ENCODE data around the gene SMOC1. TPM values are rescaled to one million over a fixed set of nuclear protein-coding genes. Genes with fewer than 3 reads are reported as not detected.

The SMOC1 gene
- total RNA-seq, 1 experiment from 2014 or later = 0.68 TPM

DNA sequence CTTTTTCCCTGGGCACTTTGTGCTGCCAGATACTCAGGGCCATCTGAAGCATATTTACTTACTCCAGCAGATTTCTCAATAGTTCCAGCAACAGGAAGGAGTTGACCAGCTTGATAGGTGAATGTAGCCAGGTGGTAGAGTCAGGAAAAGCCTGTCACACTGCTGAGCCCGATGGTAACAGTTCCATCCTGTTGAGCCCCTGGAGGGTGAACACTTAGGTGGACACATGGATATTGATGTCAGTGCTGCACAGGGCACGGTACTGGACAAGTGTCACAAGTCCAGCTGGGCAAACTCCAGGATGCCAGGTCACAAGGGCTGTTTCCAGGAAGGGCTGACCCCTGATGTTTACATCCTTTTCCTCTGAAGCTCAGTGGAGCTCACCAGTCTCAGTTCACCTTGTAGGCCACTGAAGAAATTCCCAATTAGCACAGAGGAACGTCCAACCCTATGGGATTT lies 2.3 kb upstream of the SMOC1 start:
- Mint-ChIP-seq H3K27me3 (ENCODE audit: low read depth) (peaks cover 57% of the 10 kb centered on the region), H3K36me3 (ENCODE audit: insufficient read depth in 1 of 3, low read depth in 3 of 3) (no peaks in the 10 kb centered on the region), H3K4me1 (peaks cover 13 to 23% of the 10 kb centered on the region in 2 experiments), H3K9me3 (no peaks in the 10 kb centered on the region; a peak in 1 of 5 replicates), H3K27ac (no peak overlapping the region), H3K4me3 (no peak overlapping the region)
- WGBS (ENCODE audit: extremely low coverage, insufficient read length, low lambda C conversion rate) = no CpG with 5 or more reads among the region's 3 CpGs
- no peaks in the 10 kb centered on the region for H3K79me2 ChIP-seq (ENCODE audit: insufficient read depth, low read length)
- no peaks in the 10 kb centered on the region for H4K20me1 ChIP-seq (ENCODE audit: control insufficient read depth, insufficient read depth, insufficient read length)
- no peak overlapping the region for H3K14ac ChIP-seq (ENCODE audit: insufficient read depth, low read length)
- H3K4me2 ChIP-seq (ENCODE audit: insufficient read depth, insufficient read length, low read length) = no peak overlapping the region
- H2BK120ac ChIP-seq (ENCODE audit: low read depth, low read length, poor library complexity, severe bottlenecking) = no peak overlapping the region
- no peak overlapping the region for H3K56ac ChIP-seq (ENCODE audit: insufficient read length, low read depth, low read length)
- H3K23ac ChIP-seq (ENCODE audit: insufficient read length, low read depth, low read length) = no peak overlapping the region
- H3K18ac ChIP-seq (ENCODE audit: insufficient read length, low read depth, low read length) = no peak overlapping the region
- no peak overlapping the region for H2BK20ac ChIP-seq (ENCODE audit: low read depth, low read length, poor library complexity, severe bottlenecking)
- H2AFZ ChIP-seq (ENCODE audit: low read length) = no peak overlapping the region
- no peak overlapping the region for H3K4ac ChIP-seq (ENCODE audit: low read depth, low read length)
- H3K79me1 ChIP-seq (ENCODE audit: insufficient read depth, low read depth, low read length, poor library complexity, severe bottlenecking) = no peaks in the 10 kb centered on the region
- H2BK5ac ChIP-seq (ENCODE audit: insufficient read length, low read length) = no peak overlapping the region
- H3T11ph ChIP-seq (ENCODE audit: low read length) = no peak overlapping the region
- H3K9ac ChIP-seq (ENCODE audit: extremely low read depth, insufficient read length, low read length) = no peak overlapping the region
- no peaks in the 10 kb centered on the region for H3K4me1 ChIP-seq (ENCODE audit: insufficient read depth, low read length)
- H3K23me2 ChIP-seq (ENCODE audit: insufficient read length, low read depth, low read length, poor library complexity, severe bottlenecking) = peaks cover 8% of the 10 kb centered on the region
- no peak overlapping the region for H2AK5ac ChIP-seq (ENCODE audit: insufficient read length, low read length)
- H3K9me3 ChIP-seq (ENCODE audit: control insufficient read depth, low read depth, low read length) = no peaks in the 10 kb centered on the region
- H2BK15ac ChIP-seq (ENCODE audit: low read depth, low read length) = no peak overlapping the region
- H2BK12ac ChIP-seq (ENCODE audit: insufficient read length, low read depth, low read length) = no peak overlapping the region
- H4K91ac ChIP-seq (ENCODE audit: insufficient read length, low read depth, low read length) = no peak overlapping the region
- no peak overlapping the region for H3K27ac ChIP-seq (ENCODE audit: insufficient read length, low read depth, low read length)
- no peak for TF ChIP-seq CTCF (conservative IDR thresholded peaks at IDR 0.05)
- H4K5ac ChIP-seq (ENCODE audit: insufficient read length, low read depth, low read length) = no peak overlapping the region
- no peak overlapping the region for H4K8ac ChIP-seq (replicated peaks; ENCODE audit: insufficient read length, low read depth, low read length)
- DNase-seq = no peak
- H3K27me3 ChIP-seq (ENCODE audit: insufficient read depth, low read length) = peaks cover 9% of the 10 kb centered on the region; the same call in 1 of the 2 replicates

Data from H9 (cell line).